Progenitor cell of endocrine pancreas (in vitro differentiated cells): ENCODE data around the gene SLC38A1. TPM values are rescaled to one million over a fixed set of nuclear protein-coding genes. Genes with fewer than 3 reads are reported as not detected.
"Not testable (repeated sequence)": the region's sequence is repeated elsewhere in the genome, so short reads cannot be mapped to it uniquely, and the experiment has no call there.

Experiments used
- DNase-seq: peaks from one replicate; pipeline ENCODE4 v3.0.0; 2021; ENCODE audit warnings: low spot score; ENCODE audit not compliant: unreplicated experiment
- H3K27ac Mint-ChIP-seq: 2 replicates; pipeline ENCODE4 v1.8.0; 2021; ENCODE audit warnings: mild to moderate bottlenecking, moderate library complexity, mixed read lengths
- H3K27me3 Mint-ChIP-seq: 2 replicates; pipeline ENCODE4 v1.8.0; 2021; ENCODE audit warnings: mixed read lengths
- H3K36me3 Mint-ChIP-seq: 2 replicates; pipeline ENCODE4 v1.8.0; 2022; ENCODE audit warnings: mixed read lengths; ENCODE audit not compliant: insufficient read depth
- H3K4me1 Mint-ChIP-seq: 2 replicates; pipeline ENCODE4 v1.8.0; 2021; ENCODE audit warnings: low read depth, mixed read lengths
- H3K4me3 Mint-ChIP-seq: 2 replicates; pipeline ENCODE4 v1.8.0; 2021; ENCODE audit warnings: low read depth, mild to moderate bottlenecking, moderate library complexity, mixed read lengths
- H3K9me3 Mint-ChIP-seq: 2 replicates; pipeline ENCODE4 v1.8.0; 2021; ENCODE audit warnings: low read depth, mixed read lengths
- CTCF ChIP-seq: fragments of 200-600 bp; sonication (generic); IDR thresholded peaks from one replicate; pipeline ENCODE4 v1.5.0; 2021; ENCODE audit warnings: antibody characterized with exemption, mild to moderate bottlenecking; ENCODE audit not compliant: unreplicated experiment
- total RNA-seq: library from RNA; stranded (reverse); gene quantifications from 2 replicates; pipeline ENCODE4 v1.2.1, GENCODE V29; 2021

Gene SLC38A1
- total RNA-seq, 1 donor from 2014 or later = 144 TPM

GRCh38 chr12:46165191-46165590, 103.7 kb downstream of the SLC38A1 start:
- H3K27me3 Mint-ChIP-seq = no peaks in the 10 kb centered on the region
- no peak for TF ChIP-seq CTCF
- peaks cover 7% of the 10 kb centered on the region for H3K4me1 Mint-ChIP-seq
- no peaks in the 10 kb centered on the region for H3K9me3 Mint-ChIP-seq
- no peak overlapping the region for H3K4me3 Mint-ChIP-seq
- no peaks in the 10 kb centered on the region for H3K36me3 Mint-ChIP-seq
- no peak for DNase-seq
- no peak overlapping the region for H3K27ac Mint-ChIP-seq

GRCh38 chr12:46164186-46164761, 104.6 kb downstream of the SLC38A1 start:
- H3K27me3 Mint-ChIP-seq = no peaks in the 10 kb centered on the region
- H3K27ac Mint-ChIP-seq = no peak overlapping the region
- H3K4me1 Mint-ChIP-seq = peaks cover 11% of the 10 kb centered on the region
- no peak for TF ChIP-seq CTCF
- H3K9me3 Mint-ChIP-seq = no peaks in the 10 kb centered on the region
- DNase-seq = no peak
- H3K36me3 Mint-ChIP-seq = no peaks in the 10 kb centered on the region
- H3K4me3 Mint-ChIP-seq = no peak overlapping the region

- H3K36me3 Mint-ChIP-seq, H3K27ac Mint-ChIP-seq, H3K27me3 Mint-ChIP-seq, DNase-seq, H3K9me3 Mint-ChIP-seq, H3K4me3 Mint-ChIP-seq: not testable (repeated sequence)
- peaks cover 12% of the 10 kb centered on the region for H3K4me1 Mint-ChIP-seq
Observed at GRCh38 chr12:46162549-46163076, 106.2 kb downstream of the SLC38A1 start.

- no peak overlapping the region for H3K27ac Mint-ChIP-seq
- TF ChIP-seq CTCF = no peak
- no peak overlapping the region for H3K4me3 Mint-ChIP-seq
- H3K4me1 Mint-ChIP-seq = peaks cover 12% of the 10 kb centered on the region
- DNase-seq = no peak
- H3K27me3 Mint-ChIP-seq = no peaks in the 10 kb centered on the region
- H3K9me3 Mint-ChIP-seq = peaks cover 5% of the 10 kb centered on the region
- H3K36me3 Mint-ChIP-seq = peaks cover 3% of the 10 kb centered on the region
Observed at GRCh38 chr12:46160981-46161690, 107.7 kb downstream of the SLC38A1 start.

GRCh38 chr12:46160101-46160980, 108.5 kb downstream of the SLC38A1 start:
- no peak for TF ChIP-seq CTCF
- Mint-ChIP-seq H3K4me3 (no peak overlapping the region), H3K4me1 (peaks cover 12% of the 10 kb centered on the region), H3K27ac (peak overlapping the region; percentile 20), H3K27me3 (no peaks in the 10 kb centered on the region), H3K36me3 (peaks cover 4% of the 10 kb centered on the region), H3K9me3 (peaks cover 9% of the 10 kb centered on the region)
- DNase-seq = no peak
